ENCODE data around the gene TNPO1.
"Not testable (repeated sequence)": the region's sequence is repeated elsewhere in the genome, so short reads cannot be mapped to it uniquely, and the experiment has no call there.

Gene TNPO1

DNA sequence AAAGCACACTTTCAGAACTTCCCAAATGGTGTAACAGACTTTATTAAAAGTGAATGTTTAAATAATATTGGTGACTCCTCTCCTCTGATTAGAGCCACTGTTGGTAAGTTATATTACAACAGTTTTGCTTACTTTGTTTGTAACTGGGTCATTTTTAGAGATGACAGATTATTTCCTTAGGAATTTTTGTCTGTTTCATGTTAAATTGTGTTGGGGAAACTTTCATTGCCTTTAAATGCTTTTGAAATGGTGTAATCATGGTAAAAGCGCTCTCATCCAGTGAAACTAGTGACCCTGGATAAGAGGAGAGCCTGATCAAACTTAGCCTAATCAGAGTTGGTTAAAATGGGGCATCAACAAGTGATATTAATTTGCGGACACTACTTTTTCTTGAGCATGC is 39.4 kb downstream of the TNPO1 start:
- DNase-seq: no peak

GRCh38 chr5:72857396-72857795 is 40.9 kb downstream of the TNPO1 start:
- no peak for DNase-seq

DNA sequence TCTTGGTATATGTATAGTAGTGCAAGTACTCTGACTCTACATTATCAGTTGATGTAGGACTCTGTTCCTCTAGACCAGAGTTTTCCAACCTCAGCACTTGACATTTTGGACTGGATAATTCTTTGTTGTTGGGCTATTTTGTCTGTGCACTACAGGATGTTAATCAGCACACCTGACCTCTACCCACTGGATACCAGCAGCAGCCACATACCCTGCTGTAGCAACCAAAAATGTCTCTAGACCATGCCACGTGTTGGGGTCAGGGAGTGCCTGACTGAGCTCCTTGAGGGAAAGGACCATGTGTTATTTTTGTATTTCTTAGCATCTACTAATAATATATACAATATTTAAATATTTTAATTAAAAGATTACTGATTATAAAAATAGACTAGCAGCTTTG is 42.7 kb downstream of the TNPO1 start:
- no peak for DNase-seq

GRCh38 chr5:72860499-72860898 is 44.0 kb downstream of the TNPO1 start:
- DNase-seq: no peak

DNA sequence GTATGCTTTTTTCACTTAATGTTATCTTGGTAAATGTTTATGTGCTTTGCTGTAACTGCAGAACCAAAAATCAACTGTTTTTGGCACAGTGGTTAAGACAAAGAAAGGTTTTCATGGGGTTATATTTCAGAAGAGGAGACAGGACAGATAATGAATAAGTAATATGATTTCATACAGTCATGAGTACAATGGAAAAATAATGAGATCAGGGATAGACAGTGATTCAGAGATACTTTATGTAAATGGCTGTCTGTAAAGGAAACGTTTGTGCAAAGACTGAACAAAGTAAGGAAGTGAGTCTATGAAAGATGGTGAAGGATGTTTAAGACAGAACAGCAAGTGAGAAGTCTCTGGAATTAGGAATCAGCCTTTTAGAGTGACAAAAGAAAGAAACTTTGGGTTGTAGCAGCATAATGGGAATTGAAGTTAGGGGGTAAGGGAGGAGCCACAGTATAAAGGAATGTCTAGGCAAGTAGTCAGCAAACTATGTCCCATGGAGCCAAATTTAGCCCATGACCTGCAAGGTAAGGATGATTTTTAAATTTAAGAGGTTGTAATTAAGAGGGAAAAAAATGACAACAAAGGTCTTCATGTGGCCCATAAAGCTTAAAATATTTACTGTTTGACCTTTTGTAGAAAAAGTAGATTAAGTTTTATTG is 55.0 kb downstream of the TNPO1 start:
- DNase-seq: no peak

- no peak for DNase-seq
These were observed 62.4 kb downstream of the TNPO1 start for GRCh38 chr5:72878854-72879253.

DNA sequence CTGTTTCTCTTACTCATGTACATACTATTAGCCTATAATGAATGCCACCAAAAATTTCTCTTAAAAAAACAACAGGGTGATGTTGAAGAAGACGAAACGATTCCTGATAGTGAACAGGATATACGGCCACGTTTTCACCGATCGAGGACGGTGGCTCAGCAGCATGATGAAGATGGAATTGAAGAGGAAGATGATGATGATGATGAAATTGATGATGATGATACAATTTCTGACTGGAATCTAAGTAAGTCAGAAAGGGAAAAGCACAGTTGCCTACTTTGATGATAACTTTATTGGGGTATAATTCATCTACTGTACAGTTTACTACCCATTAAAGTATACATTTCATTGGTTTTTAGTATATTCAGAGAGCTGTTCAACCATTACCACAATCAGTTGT is 66.5 kb downstream of the TNPO1 start:
- DNase-seq: no peak

GRCh38 chr5:72883850-72884249 is 67.4 kb downstream of the TNPO1 start:
- no peak for DNase-seq

- no peak for DNase-seq
These were observed 68.4 kb downstream of the TNPO1 start for GRCh38 chr5:72884892-72885291.

- no peak for DNase-seq
These were observed 69.4 kb downstream of the TNPO1 start for GRCh38 chr5:72885824-72886223.

DNA sequence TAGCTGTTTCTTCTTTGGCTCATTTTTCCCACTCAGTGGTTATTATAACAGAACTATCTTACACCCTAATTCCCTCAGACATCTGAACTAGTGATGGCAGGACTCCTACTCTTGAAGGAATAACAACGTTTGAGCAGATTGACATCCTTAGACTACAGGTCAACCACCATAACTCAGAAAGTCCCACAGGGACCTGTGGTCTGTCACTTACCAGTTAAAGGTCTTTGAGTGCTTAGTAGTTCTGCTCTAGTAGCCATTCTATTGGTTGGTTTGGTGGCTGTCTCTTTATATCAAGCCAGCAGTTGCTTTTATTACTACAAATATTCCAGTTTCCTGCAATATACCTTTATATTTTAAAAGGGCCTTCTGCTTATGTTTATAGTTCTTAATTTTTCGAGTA is 72.1 kb downstream of the TNPO1 start:
- DNase-seq: no peak

- no peak for DNase-seq
These were observed 72.9 kb downstream of the TNPO1 start for GRCh38 chr5:72889324-72889723.

DNA sequence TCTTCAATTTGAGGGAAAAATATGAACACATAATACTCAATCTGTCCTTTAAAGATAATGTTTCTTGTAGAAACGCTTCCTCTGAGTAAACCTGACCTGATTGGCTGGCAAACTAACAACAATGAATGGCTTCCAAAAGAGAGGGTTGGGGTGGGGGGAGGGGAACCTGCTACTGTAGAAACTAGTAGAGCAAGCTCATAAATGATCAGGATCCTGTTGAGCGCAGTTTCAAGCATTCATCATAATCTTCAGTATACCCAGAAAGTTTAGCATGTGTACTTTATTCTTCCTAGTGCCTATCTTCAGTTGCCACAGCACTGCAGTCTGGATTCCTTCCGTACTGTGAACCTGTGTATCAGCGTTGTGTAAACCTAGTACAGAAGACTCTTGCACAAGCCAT is 76.4 kb downstream of the TNPO1 start:
- DNase-seq: no peak

DNA sequence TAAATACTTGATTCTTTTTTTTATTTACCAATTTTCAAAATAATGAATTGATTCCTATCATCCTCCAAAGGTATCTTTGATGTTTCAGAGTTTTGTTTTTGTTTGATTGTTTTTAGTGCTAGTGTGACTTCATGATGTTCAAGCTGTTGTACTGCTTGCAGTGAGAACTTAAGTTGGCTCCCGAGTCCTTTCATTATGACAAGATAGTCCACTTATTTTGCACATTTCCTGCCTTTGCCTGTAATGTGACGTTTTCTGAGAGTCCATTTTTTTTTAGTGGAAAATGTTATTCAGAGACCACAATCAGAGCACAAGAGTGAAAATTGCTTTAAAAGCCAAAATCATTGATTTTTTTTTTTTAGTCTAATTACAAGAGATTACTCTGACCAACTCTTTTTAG is 79.3 kb downstream of the TNPO1 start:
- no peak for DNase-seq

- DNase-seq: no peak
These were observed 90.3 kb downstream of the TNPO1 start for GRCh38 chr5:72906806-72907205.

DNA sequence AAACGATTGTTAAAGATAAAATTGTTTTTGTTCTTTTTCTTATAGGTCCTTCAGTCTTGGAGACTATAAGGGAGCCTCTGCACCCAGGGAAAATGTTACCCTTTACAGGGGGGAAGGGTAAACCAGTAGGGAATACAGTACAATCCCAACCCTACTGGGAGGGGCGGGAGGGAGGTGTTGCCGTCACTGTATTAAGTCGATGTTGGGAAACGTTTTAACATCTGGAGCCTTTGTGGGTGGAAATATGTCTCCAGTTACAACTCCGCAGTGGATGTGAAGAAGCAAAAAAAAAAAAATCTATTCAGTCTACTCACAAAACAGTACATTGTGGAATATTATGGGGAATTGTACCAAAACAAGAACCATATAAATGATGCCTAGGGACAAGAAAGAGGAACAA is 92.2 kb downstream of the TNPO1 start:
- DNase-seq: no peak

- DNase-seq: no peak
These were observed 100.9 kb downstream of the TNPO1 start for GRCh38 chr5:72917371-72917776.

DNA sequence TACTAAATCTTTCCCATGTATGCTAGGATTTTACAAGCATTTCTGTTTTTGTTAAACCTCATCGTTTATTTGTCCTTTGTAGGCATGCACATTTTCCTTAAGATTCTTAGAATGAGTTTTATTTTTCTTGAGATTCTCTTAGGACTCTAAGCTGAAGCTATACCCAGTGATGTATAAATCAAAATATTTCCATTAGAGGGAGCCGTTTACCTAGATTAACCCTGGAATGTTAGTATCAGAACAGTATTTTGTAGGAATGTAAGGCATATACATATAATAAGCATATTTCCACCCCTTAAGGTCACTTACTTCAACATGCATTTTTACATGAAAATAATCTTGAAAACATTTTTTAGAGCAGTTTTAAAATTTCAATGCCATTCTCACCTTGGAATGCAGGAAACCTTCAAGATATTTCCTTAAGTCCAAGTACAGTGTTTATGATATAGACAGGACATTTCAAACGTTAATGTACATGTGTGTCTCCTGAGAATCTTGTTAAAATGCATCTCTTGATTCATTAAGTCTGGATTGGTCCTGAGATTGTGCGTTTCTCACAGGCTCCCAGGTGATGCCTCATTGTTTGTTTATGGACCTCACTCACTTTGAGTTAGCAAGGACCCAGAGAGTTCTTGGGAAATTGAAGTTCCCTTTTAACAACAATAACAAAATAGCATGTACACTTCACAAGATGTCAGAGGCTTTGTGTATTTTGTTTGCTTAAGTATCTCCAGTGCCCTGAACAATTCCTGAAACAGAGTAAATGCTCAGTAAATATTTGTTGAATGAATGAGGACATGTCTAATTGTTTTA is 104.4 kb downstream of the TNPO1 start:
- peak; percentile 5 for DNase-seq

GRCh38 chr5:72921886-72922285 is 105.4 kb downstream of the TNPO1 start:
- DNase-seq: no peak

- DNase-seq: no peak
These were observed 106.0 kb downstream of the TNPO1 start for GRCh38 chr5:72922422-72922821.

DNA sequence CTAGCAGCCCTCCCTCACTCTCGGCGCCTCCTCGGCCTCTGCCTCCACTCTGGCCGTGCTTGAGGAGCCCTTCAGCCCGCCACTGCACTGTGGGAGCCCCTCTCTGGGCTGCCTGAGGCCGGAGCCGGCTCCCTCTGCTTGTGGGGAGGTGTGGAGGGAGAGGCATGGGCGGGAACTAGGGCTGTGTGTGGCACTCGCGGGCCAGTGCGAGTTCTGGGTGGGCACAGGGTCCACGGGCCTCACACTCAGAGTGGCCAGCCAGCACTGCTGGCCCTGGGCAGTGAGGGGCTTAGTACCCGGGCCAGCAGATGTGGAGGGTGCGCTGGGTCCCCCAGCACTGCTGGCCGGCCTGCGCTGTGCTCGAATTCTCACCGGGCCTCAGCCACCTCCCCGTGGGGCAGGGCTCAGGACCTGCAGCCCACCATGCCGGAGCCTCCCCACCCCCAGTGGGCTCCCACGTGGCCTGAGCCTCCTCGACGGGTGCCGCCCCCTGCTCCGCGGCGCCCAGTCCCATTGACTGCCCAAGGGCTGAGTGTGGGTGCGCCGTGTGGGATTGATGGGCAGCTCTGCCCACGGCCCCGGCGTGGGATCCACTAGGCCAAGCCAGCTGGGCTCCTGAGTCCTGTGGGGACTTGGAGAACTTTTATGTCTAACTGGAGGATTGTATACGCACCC is 109.0 kb downstream of the TNPO1 start:
- DNase-seq: no peak

GRCh38 chr5:72932686-72933085 is 116.2 kb downstream of the TNPO1 start:
- DNase-seq: not testable (repeated sequence)

GRCh38 chr5:72934953-72935725 is 118.7 kb downstream of the TNPO1 start:
- DNase-seq: not testable (repeated sequence)

All from KG1 (cell line).